OCI-LY7 (cell line): ENCODE data around the gene ELL3.

ENCODE experiments used
- CTCF ChIP-seq: fragments of 200-600 bp; sonication (generic); conservative IDR thresholded peaks from 2 replicates; pipeline ENCODE4 v1.5.1; 2014; ENCODE audit warnings: mild to moderate bottlenecking, antibody characterized with exemption, low read length, moderate library complexity, mixed read lengths
- EZH2phosphoT487 ChIP-seq: fragments of 200-600 bp; sonication (generic); IDR thresholded peaks from 2 replicates; pipeline ENCODE4 v1.6.1; 2018; ENCODE audit warnings: low read depth, borderline replicate concordance, mild to moderate bottlenecking, mixed run types, antibody characterized with exemption, low read length, moderate library complexity, mixed read lengths

GRCh38 chr15:43824302-43825246 lies 47.8 kb upstream of the ELL3 start, which contains the start of gene MFAP1:
- TF ChIP-seq CTCF (no peak), EZH2phosphoT487 (no peak)
